HEK293T (cell line): ENCODE data around the gene PERM1.

Experiments used
- CTCF ChIA-PET: fragments of 350-600 bp; formaldehyde crosslinking; extraction: SDS; loops from one replicate; lab custom pipeline; 2021; ENCODE audit warnings: antibody characterized with exemption, inconsistent platforms; lab: Yijun Ruan, JAX
- POLR2A ChIA-PET: fragments of 350-600 bp; formaldehyde crosslinking; extraction: SDS; loops from one replicate; lab custom pipeline; 2020; ENCODE audit warnings: antibody characterized with exemption, inconsistent platforms; lab: Yijun Ruan, JAX
- DNase-seq: peaks from one replicate; pipeline ENCODE4 v3.0.0; 2012; ENCODE audit warnings: mixed read lengths; ENCODE audit errors: extremely low spot score
- ARNT ChIP-seq: fragments of 450-650 bp; IDR thresholded peaks from 2 replicates; pipeline ENCODE4 v1.6.1; 2017; ENCODE audit warnings: mild to moderate bottlenecking
- BHLHE40 ChIP-seq: fragments of 450-650 bp; IDR thresholded peaks from 2 replicates; pipeline ENCODE4 v1.6.1; 2016; ENCODE audit warnings: mild to moderate bottlenecking, moderate library complexity, borderline replicate concordance
- CTBP1 ChIP-seq: fragments of 450-650 bp; IDR thresholded peaks from 2 replicates; pipeline ENCODE4 v1.6.1; 2016; ENCODE audit warnings: borderline replicate concordance
- ELF4 ChIP-seq: fragments of 450-650 bp; IDR thresholded peaks from 2 replicates; pipeline ENCODE4 v1.6.1; 2017; ENCODE audit warnings: antibody characterized with exemption
- FOXA1 ChIP-seq: fragments of 450-650 bp; IDR thresholded peaks from 2 replicates; pipeline ENCODE4 v1.6.1; 2016; ENCODE audit warnings: mild to moderate bottlenecking
- FOXK2 ChIP-seq: fragments of 450-650 bp; IDR thresholded peaks from 2 replicates; pipeline ENCODE4 v1.6.1; 2016; ENCODE audit warnings: mild to moderate bottlenecking
- FOXM1 ChIP-seq: fragments of 450-650 bp; IDR thresholded peaks from 2 replicates; pipeline ENCODE4 v1.6.1; 2017; ENCODE audit warnings: mild to moderate bottlenecking, borderline replicate concordance
- HDGF ChIP-seq: fragments of 450-650 bp; IDR thresholded peaks from 2 replicates; pipeline ENCODE4 v1.6.1; 2017; ENCODE audit warnings: antibody characterized with exemption, borderline replicate concordance
- L3MBTL2 ChIP-seq: fragments of 450-650 bp; conservative IDR thresholded peaks from 2 replicates; pipeline ENCODE4 v1.6.1; 2016; ENCODE audit warnings: mild to moderate bottlenecking
- LEF1 ChIP-seq: fragments of 450-650 bp; IDR thresholded peaks from 2 replicates; pipeline ENCODE4 v1.6.1; 2017; ENCODE audit warnings: mild to moderate bottlenecking, borderline replicate concordance
- NFRKB ChIP-seq: fragments of 450-650 bp; IDR thresholded peaks from 2 replicates; pipeline ENCODE4 v1.6.1; 2016; ENCODE audit warnings: mild to moderate bottlenecking, moderate library complexity
- SP1 ChIP-seq: fragments of 450-650 bp; IDR thresholded peaks from 2 replicates; pipeline ENCODE4 v1.6.1; 2017
- SUZ12 ChIP-seq: fragments of 450-650 bp; IDR thresholded peaks from 2 replicates; pipeline ENCODE4 v1.6.1; 2016; ENCODE audit warnings: mild to moderate bottlenecking
- TARDBP ChIP-seq: fragments of 450-650 bp; IDR thresholded peaks from 2 replicates; pipeline ENCODE4 v1.6.1; 2016
- ZNF384 ChIP-seq: fragments of 450-650 bp; IDR thresholded peaks from 2 replicates; pipeline ENCODE4 v1.6.1; 2016
- TF ChIP-seq, protein P1 (sequence below): fragments of 450-650 bp; IDR thresholded peaks from 2 replicates; pipeline ENCODE4 v1.6.1; 2016

PERM1 gene

DNA sequence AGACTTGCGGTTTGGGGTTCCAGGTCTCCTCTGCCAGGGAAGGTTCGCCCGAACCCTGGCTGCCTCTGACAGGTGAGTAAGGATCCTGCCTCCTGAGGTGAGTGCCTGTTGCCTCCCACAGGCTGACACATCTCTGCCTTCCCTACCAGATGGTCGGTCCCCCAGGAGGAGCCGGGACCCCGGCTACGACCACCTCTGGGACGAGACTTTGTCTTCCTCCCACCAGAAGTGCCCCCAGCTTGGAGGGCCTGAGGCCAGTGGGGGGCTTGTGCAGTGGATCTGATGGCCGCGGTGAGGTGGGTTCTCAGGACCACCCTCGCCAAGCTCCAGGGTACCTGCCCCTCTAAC lies 7.6 kb downstream of the PERM1 start:
- no peak for DNase-seq
- ChIA-PET POLR2A (no interaction called here), CTCF (no interaction called here)
- TF ChIP-seq, protein P1, sequence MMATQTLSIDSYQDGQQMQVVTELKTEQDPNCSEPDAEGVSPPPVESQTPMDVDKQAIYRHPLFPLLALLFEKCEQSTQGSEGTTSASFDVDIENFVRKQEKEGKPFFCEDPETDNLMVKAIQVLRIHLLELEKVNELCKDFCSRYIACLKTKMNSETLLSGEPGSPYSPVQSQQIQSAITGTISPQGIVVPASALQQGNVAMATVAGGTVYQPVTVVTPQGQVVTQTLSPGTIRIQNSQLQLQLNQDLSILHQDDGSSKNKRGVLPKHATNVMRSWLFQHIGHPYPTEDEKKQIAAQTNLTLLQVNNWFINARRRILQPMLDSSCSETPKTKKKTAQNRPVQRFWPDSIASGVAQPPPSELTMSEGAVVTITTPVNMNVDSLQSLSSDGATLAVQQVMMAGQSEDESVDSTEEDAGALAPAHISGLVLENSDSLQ, result no peak
- TF ChIP-seq LEF1 (no peak), FOXA1 (no peak), FOXM1 (no peak), L3MBTL2 (no peak), ARNT (no peak), NFRKB (no peak), BHLHE40 (no peak), ZNF384 (no peak), SUZ12 (no peak), CTBP1 (no peak), TARDBP (no peak), SP1 (no peak), ELF4 (no peak), FOXK2 (no peak), HDGF (no peak)

DNA sequence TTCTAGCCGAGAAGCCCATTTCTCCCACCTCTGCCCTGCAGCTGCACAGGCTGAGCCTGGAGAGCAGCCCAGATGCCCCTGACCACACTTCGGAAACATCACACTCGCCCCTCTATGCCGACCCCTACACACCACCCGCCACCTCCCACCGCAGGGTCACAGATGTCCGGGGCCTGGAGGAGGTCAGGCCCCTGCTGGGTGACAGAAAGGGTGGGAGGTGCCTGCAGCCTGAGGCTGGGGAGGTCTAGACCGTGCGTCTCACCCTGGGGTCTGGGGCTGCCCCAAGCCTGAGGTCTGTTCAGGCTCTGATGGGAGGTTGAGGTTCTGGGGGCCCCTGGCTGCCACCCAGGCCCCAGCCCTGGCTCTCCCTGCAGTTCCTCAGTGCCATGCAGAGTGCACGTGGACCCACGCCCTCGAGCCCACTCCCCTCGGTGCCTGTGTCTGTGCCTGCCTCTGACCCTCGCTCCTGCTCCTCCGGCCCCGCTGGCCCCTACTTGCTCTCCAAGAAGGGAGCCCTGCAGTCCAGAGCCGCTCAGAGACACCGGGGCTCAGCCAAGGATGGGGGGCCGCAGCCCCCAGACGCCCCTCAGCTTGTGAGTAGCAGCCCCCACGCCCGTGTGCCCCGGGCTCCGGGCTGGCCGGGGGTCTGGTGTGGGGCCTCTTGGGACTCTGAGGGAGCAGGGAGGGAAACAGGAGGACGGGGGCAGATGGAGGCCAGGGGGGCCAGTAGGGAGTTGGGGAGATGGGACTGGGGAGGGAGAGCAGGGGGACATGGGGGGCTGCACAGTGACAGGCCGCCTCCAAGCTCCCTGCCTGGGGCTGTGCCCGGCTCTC lies 8.2 kb downstream of the PERM1 start:
- ChIA-PET POLR2A (no interaction called here), CTCF (no interaction called here)
- TF ChIP-seq ARNT (no peak), FOXA1 (no peak), FOXM1 (no peak), L3MBTL2 (no peak), CTBP1 (no peak), SP1 (no peak), SUZ12 (no peak), ELF4 (no peak)
- DNase-seq, result no peak

DNA sequence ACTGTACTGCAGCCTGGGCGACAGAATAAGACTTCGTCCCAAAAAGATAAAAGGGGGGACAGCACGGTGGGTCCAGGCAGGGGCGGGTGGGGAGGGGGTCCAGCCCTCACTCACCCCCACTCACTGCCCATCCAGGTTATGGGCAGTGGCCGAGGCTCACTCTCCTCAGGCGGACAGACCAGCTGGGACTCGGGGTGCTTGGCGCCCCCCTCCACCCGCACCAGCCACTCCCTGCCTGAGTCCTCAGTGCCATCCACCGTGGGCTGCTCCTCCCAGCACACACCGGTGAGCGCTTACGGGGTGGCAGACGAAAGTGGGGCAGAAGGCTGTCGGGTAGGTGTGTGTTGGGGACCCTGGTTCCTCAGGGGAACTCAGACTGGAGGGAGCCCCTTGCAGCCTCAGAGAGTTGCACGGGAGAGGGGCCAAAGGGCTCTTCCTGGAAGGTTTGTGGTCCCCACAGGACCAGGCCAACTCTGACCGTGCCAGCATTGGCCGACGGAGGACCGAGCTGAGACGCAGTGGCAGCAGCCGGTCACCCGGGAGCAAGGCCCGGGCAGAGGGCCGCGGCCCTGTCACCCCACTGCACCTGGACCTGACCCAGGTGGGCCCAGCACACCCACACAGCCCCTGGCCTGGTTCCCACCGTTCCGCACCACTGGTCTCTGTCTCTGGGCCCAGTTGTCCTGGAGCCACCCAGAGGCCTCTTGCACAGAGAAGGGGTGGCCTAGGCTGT lies 9.0 kb downstream of the PERM1 start:
- CTCF ChIA-PET, result no interaction called here
- POLR2A ChIA-PET, result no interaction called here
- DNase-seq, result no peak
- no peak for TF ChIP-seq FOXK2
- TF ChIP-seq LEF1, result no peak
- TF ChIP-seq TARDBP, result no peak
- TF ChIP-seq ARNT, result no peak

DNA sequence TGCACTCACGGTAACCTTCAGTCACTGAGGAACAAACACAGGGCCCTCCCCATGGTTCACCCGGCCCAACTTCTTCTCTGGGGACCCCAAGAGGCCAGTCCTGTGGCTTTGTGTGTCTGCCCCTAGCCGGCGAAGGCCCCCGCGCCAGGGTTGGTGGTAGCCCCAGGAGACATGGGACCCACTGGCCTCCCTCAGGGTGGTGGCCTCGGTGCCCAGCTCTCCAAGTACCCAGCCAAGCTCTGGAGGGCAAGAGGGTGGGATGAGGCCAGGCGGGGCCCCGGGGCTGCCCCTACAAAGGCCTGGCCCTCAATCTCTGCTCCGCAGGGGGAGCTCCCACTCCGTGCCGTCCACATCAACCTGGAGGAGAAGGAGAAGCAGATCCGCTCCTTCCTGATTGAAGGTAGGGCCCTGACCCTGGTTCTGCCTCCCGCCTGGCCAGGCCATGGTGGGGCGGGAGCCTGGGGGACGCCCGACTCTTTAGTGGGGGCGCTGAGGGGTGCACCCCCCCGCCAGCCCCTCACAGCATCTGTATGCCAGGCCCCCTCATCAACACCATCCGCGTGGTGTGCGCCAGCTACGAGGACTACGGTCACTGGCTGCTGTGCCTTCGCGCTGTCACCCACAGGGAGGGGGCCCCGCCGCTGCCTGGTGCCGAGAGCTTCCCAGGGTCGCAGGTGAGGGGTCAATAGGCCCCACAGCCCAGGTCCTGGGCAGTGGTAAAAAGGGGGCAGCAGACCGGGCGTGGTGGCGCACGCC lies 10.0 kb downstream of the PERM1 start:
- CTCF ChIA-PET, result no interaction called here
- DNase-seq, result no peak
- POLR2A ChIA-PET, result no interaction called here
- TF ChIP-seq CTBP1, result no peak
- no peak for TF ChIP-seq L3MBTL2
- TF ChIP-seq, protein P1, result no peak
- no peak for TF ChIP-seq TARDBP
- TF ChIP-seq BHLHE40, result no peak
- TF ChIP-seq LEF1, result no peak

DNA sequence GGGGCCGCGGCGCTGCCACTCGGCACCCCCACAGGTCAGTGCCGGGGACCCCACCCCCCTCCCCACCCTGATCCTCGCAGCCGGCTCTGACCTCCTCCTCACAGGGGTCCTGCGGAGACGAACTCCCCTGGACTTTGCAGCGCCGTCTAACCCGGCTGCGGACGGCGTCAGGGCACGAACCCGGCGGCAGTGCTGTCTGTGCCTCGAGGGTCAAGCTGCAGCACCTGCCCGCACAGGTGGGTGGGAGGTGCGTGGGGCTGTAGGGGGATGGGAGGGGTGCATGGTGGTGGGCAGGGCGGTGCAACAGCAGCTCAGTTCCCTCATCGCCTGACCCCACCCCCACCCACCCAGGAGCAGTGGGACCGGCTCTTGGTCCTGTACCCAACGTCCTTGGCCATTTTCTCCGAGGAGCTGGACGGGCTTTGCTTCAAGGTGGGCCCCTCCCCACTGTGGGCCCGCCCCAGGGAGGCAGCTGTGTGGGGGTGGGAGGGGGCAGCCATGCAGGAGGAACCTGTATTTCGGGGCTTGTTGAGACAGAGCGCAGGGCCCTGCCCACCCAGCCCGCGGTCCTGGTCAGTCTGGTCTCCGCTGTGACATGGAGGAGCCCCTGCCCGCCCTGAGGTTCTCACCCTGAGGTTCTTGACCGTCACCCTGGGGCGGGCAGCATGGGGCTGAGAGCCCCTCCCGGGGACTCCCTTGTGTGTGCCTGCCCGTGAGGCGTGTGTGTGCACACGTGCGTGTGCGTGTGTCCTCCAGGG lies 10.7 kb downstream of the PERM1 start:
- TF ChIP-seq NFRKB, result no peak
- TF ChIP-seq CTBP1, result no peak
- TF ChIP-seq BHLHE40, result no peak
- no peak for TF ChIP-seq HDGF
- no peak for TF ChIP-seq ELF4
- TF ChIP-seq, protein P1, result no peak
- TF ChIP-seq SUZ12, result no peak
- no peak for TF ChIP-seq FOXK2
- TF ChIP-seq ZNF384, result no peak
- no peak for TF ChIP-seq ARNT
- no peak for TF ChIP-seq SP1
- no peak for TF ChIP-seq FOXA1
- no peak for TF ChIP-seq TARDBP
- no peak for TF ChIP-seq FOXM1
- TF ChIP-seq L3MBTL2, result no peak
- TF ChIP-seq LEF1, result no peak
- CTCF ChIA-PET, result no interaction called here
- POLR2A ChIA-PET, result no interaction called here
- DNase-seq, result no peak
